Liver (tissue), 9 donors: ENCODE data around the gene PPARD. TPM values are rescaled to one million over a fixed set of nuclear protein-coding genes. Genes with fewer than 3 reads are reported as not detected.

ENCODE experiments used
- DNase-seq: peaks from one replicate; pipeline ENCODE4 v3.0.0-alpha.2; 2017; ENCODE audit warnings: low spot score
- H3K27ac ChIP-seq, 2 donors: one replicate each; pipeline ENCODE4 v1.7.0; 2013; ENCODE audit warnings: inconsistent platforms in 2 of 2, low read length in 2 of 2, control low read depth in 1 of 2, low read depth in 1 of 2, mild to moderate bottlenecking in 1 of 2
- H3K27me3 ChIP-seq, 4 donors: one replicate each; pipeline versions ENCODE4 v1.6.1 to v1.7.0; 2013; ENCODE audit warnings: low read length in 3 of 4, inconsistent platforms in 1 of 4, mild to moderate bottlenecking in 1 of 4, moderate library complexity in 1 of 4; ENCODE audit not compliant: control insufficient read depth in 4 of 4, insufficient read depth in 4 of 4
- H3K36me3 ChIP-seq, 4 donors: one replicate each; pipeline versions ENCODE4 v1.6.1 to v1.7.0; 2013; ENCODE audit warnings: low read length in 3 of 4, mild to moderate bottlenecking in 3 of 4, low read depth in 1 of 4, moderate library complexity in 1 of 4; ENCODE audit not compliant: control insufficient read depth in 4 of 4, insufficient read depth in 3 of 4
- H3K4me1 ChIP-seq, 4 donors: one replicate each; pipeline versions ENCODE4 v1.6.1 to v1.7.0; 2013; ENCODE audit warnings: low read length in 3 of 4, mild to moderate bottlenecking in 3 of 4, moderate library complexity in 1 of 4; ENCODE audit not compliant: control insufficient read depth in 4 of 4, insufficient read depth in 4 of 4
- H3K4me3 ChIP-seq, 3 donors: one replicate each; pipeline versions ENCODE4 v1.6.1 to v1.7.0; 2013; ENCODE audit warnings: low read length in 3 of 3, control low read depth in 1 of 3, low read depth in 1 of 3, mild to moderate bottlenecking in 1 of 3
- H3K9ac ChIP-seq, 2 donors: one replicate each; pipeline ENCODE4 v1.7.0; 2013; ENCODE audit warnings: low read length in 2 of 2, mild to moderate bottlenecking in 2 of 2, moderate library complexity in 2 of 2, control low read depth in 1 of 2, low read depth in 1 of 2
- H3K9me3 ChIP-seq, 4 donors: one replicate each; pipeline versions ENCODE4 v1.6.1 to v1.7.0; 2013; ENCODE audit warnings: low read length in 3 of 4; ENCODE audit not compliant: control insufficient read depth in 4 of 4
- ATF3 ChIP-seq: IDR thresholded peaks from 2 replicates; pipeline ENCODE4 v1.6.1; 2016; ENCODE audit warnings: antibody characterized with exemption
- EGR1 ChIP-seq, 2 donors: IDR thresholded peaks; 2 replicates each; pipeline ENCODE4 v1.6.1; 2016 to 2018; ENCODE audit warnings: antibody characterized with exemption in 2 of 2, low read depth in 2 of 2
- FOXA1 ChIP-seq: IDR thresholded peaks from 2 replicates; pipeline ENCODE4 v1.6.1; 2016; ENCODE audit warnings: antibody characterized with exemption
- FOXA2 ChIP-seq: IDR thresholded peaks from 2 replicates; pipeline ENCODE4 v1.6.1; 2016; ENCODE audit warnings: antibody characterized with exemption
- HNF4A ChIP-seq, 2 donors: conservative IDR thresholded peaks; 2 replicates each; pipeline ENCODE4 v1.6.1; 2016; ENCODE audit warnings: antibody characterized with exemption in 2 of 2, mild to moderate bottlenecking in 2 of 2
- HNF4G ChIP-seq: IDR thresholded peaks from 2 replicates; pipeline ENCODE4 v1.6.1; 2016; ENCODE audit warnings: antibody characterized with exemption
- JUND ChIP-seq, 2 donors: IDR thresholded peaks; 2 replicates each; pipeline ENCODE4 v1.6.1; 2016; ENCODE audit warnings: antibody characterized with exemption in 2 of 2
- MAX ChIP-seq: IDR thresholded peaks from 2 replicates; pipeline ENCODE4 v1.6.1; 2016; ENCODE audit warnings: antibody characterized with exemption
- RAD21 ChIP-seq, 2 donors: IDR thresholded peaks; 2 replicates each; pipeline ENCODE4 v1.6.1; 2016; ENCODE audit warnings: antibody characterized with exemption in 2 of 2, mild to moderate bottlenecking in 2 of 2
- REST ChIP-seq: IDR thresholded peaks from 2 replicates; pipeline ENCODE4 v1.6.1; 2016; ENCODE audit warnings: antibody characterized with exemption, mild to moderate bottlenecking
- SP1 ChIP-seq: IDR thresholded peaks from 2 replicates; pipeline ENCODE4 v1.6.1; 2018; ENCODE audit warnings: antibody characterized with exemption, mild to moderate bottlenecking
- TAF1 ChIP-seq: conservative IDR thresholded peaks from 2 replicates; pipeline ENCODE4 v1.6.1; 2016; ENCODE audit warnings: antibody characterized with exemption, mild to moderate bottlenecking
- YY1 ChIP-seq: IDR thresholded peaks from 2 replicates; pipeline ENCODE4 v1.6.1; 2016; ENCODE audit warnings: antibody characterized with exemption, mild to moderate bottlenecking
- ZBTB33 ChIP-seq: IDR thresholded peaks from 2 replicates; pipeline ENCODE4 v1.6.1; 2016; ENCODE audit warnings: antibody characterized with exemption
- WGBS: extraction: QIAGEN DNeasy Blood & Tissue Kit; methylation state at CpG from one replicate; pipeline ENCODE4 v1.1.7; 2013; 5-methylcytosine and 5-hydroxymethylcytosine counted together
- polyA plus RNA-seq, 2 donors: library from polyadenylated mRNA; stranded (reverse) in 1 of 2; unstranded in 1 of 2; fragments of 200-250 nt in 1 of 2; fragments of >200 nt in 1 of 2; fragmentation: Nextera tagmentation in 1 of 2; extraction: Ambion mirVana in 1 of 2; gene quantifications; one replicate each; pipeline versions ENCODE4 v1.2.1 to v1.2.3, GENCODE V29; 2013 to 2015
- total RNA-seq, 2 donors: library from RNA; depleted of rRNA; stranded (reverse); fragments of >200 nt; gene quantifications; one replicate each; pipeline ENCODE4 v1.2.3, GENCODE V29; 2014
- donor health status: healthy.
- donor health status: healthy.
- donor health status: healthy.
- donor health status: healthy.
- donor health status: healthy.

PPARD gene
- total and polyA plus RNA-seq, 4 donors, result 2.1 to 7.8 (median 5.1) TPM

GRCh38 chr6:35391240-35391968 lies 49.0 kb downstream of the PPARD start:
- no peak overlapping the region for H3K9ac ChIP-seq
- no peaks in the 10 kb centered on the region for H3K27me3 ChIP-seq
- TF ChIP-seq ZBTB33, result no peak
- TF ChIP-seq FOXA1, result no peak
- TF ChIP-seq FOXA2, result no peak
- TF ChIP-seq ATF3, result no peak
- no peak for TF ChIP-seq MAX
- no peak for TF ChIP-seq HNF4A (conservative IDR thresholded peaks at IDR 0.05)
- no peak for TF ChIP-seq HNF4G
- DNase-seq, result no peak
- H3K27ac ChIP-seq, result no peak overlapping the region
- H3K36me3 ChIP-seq, result peaks cover 0 to 3% (median 0%) of the 10 kb centered on the region in 4 donors
- no peak overlapping the region for H3K4me3 ChIP-seq
- H3K4me1 ChIP-seq, result peaks cover 0 to 15% (median 5%) of the 10 kb centered on the region in 4 donors
- 83% methylated on average over 7 of the region's 7 CpGs for WGBS
- no peaks in the 10 kb centered on the region for H3K9me3 ChIP-seq

- no peaks in the 10 kb centered on the region for H3K27me3 ChIP-seq
- H3K9me3 ChIP-seq, result no peaks in the 10 kb centered on the region
- H3K27ac ChIP-seq, result no peak overlapping the region
- H3K36me3 ChIP-seq, result no peaks in the 10 kb centered on the region
- H3K9ac ChIP-seq, result no peak overlapping the region
- DNase-seq, result no peak
- no peak overlapping the region for H3K4me3 ChIP-seq
- TF ChIP-seq TAF1 (no peak), FOXA1 (no peak), REST (no peak), HNF4G (no peak), EGR1 (IDR thresholded peaks at IDR 0.05; ENCODE audit: low read depth in 2 of 2) (no peak), MAX (no peak), JUND (IDR thresholded peaks at IDR 0.05) (no peak), SP1 (no peak), RAD21 (IDR thresholded peaks at IDR 0.05) (no peak), YY1 (no peak)
- H3K4me1 ChIP-seq, result peaks cover 0 to 15% (median 5%) of the 10 kb centered on the region in 4 donors
- 81% methylated on average over 12 of the region's 12 CpGs for WGBS
Observed at GRCh38 chr6:35392111-35392702, 49.8 kb downstream of the PPARD start.
